Lung (tissue), 12 donors: ENCODE measurements around the gene PGBD1. TPM values are rescaled to one million over a fixed set of nuclear protein-coding genes. Genes with fewer than 3 reads are reported as not detected.
A peak's percentile ranks its signal among the peaks of the same experiment; 100 is the strongest.

Experiments
- ATAC-seq: fragments of 200-7000 bp; cut with Tn5 transposase; one replicate; pipeline ENCODE4 v1.9.1; 2020; ENCODE audit warnings: moderate number of reproducible peaks; ENCODE audit not compliant: insufficient read depth, low FRiP score
- DNase-seq, 3 donors: peaks; one replicate each; pipeline ENCODE4 v3.0.0-alpha.2; 2013 to 2017
- H3K27ac ChIP-seq, 2 donors: one replicate each; pipeline ENCODE4 v1.5.1; 2013; ENCODE audit warnings: mild to moderate bottlenecking in 2 of 2, moderate library complexity in 2 of 2, control low read depth in 1 of 2, inconsistent platforms in 1 of 2, low read depth in 1 of 2, low read length in 1 of 2
- H3K27me3 ChIP-seq, 3 donors: one replicate each; pipeline ENCODE4 v1.5.1; 2013; ENCODE audit warnings: low read length in 2 of 3; ENCODE audit not compliant: control insufficient read depth in 3 of 3, insufficient read depth in 3 of 3
- H3K36me3 ChIP-seq, 4 donors: one replicate each; pipeline ENCODE4 v1.5.1; 2013; ENCODE audit warnings: low read length in 4 of 4, mild to moderate bottlenecking in 1 of 4, moderate library complexity in 1 of 4; ENCODE audit not compliant: control insufficient read depth in 4 of 4, insufficient read depth in 4 of 4
- H3K4me1 ChIP-seq, 5 donors: one replicate each; pipeline ENCODE4 v1.5.1; 2013; ENCODE audit warnings: low read length in 5 of 5, mild to moderate bottlenecking in 2 of 5, moderate library complexity in 1 of 5; ENCODE audit not compliant: control insufficient read depth in 5 of 5, insufficient read depth in 5 of 5
- H3K4me3 ChIP-seq: one replicate; pipeline ENCODE4 v1.5.1; 2013; ENCODE audit warnings: mild to moderate bottlenecking, control low read depth, moderate library complexity
- H3K9ac ChIP-seq, 2 donors: one replicate each; pipeline ENCODE4 v1.5.1; 2013; ENCODE audit warnings: low read length in 2 of 2, control low read depth in 1 of 2; ENCODE audit not compliant: insufficient read depth in 1 of 2
- H3K9me3 ChIP-seq, 4 donors: one replicate each; pipeline ENCODE4 v1.5.1; 2013; ENCODE audit warnings: low read length in 3 of 4, mild to moderate bottlenecking in 1 of 4, moderate library complexity in 1 of 4; ENCODE audit not compliant: control insufficient read depth in 4 of 4, insufficient read depth in 3 of 4
- CTCF ChIP-seq: IDR thresholded peaks from 2 replicates; pipeline ENCODE4 v1.5.1; 2012; ENCODE audit warnings: mild to moderate bottlenecking; ENCODE audit errors: control extremely low read depth, extremely low read depth
- WGBS, 2 donors: extraction: QIAGEN DNeasy Blood & Tissue Kit; methylation state at CpG; one replicate each; pipeline ENCODE4 v1.1.7; 2013; 5-methylcytosine and 5-hydroxymethylcytosine counted together
- polyA plus RNA-seq, 2 donors: library from polyadenylated mRNA; stranded (reverse); fragments of 200-250 nt; gene quantifications; one replicate each; pipeline ENCODE4 v1.2.1, GENCODE V29; 2013
- total RNA-seq, 2 donors: library from RNA; depleted of rRNA in 1 of 2; stranded (reverse); fragments of >200 nt in 1 of 2; gene quantifications; one replicate each; pipeline ENCODE4 v1.2.1, GENCODE V29; 2014 to 2021
- donor health status: control.
- donor health status: control.
- donor health status: Bipolar disorder and iron deficiency.
- donor health status: healthy.
- donor health status: DM: yes; HTN: yes; CAD: no.

PGBD1 gene
- total and polyA plus RNA-seq, 4 donors: 1.8 to 5.8 (median 3.1) TPM

- Histone ChIP-seq H3K27ac (peak overlapping the region; percentile 87 to 96), H3K27me3 (no peaks in the 10 kb centered on the region), H3K4me3 (peak overlapping the region; percentile 62), H3K9me3 (no peaks in the 10 kb centered on the region), H3K9ac (peak overlapping the region; percentile 94 to 100), H3K36me3 (no peaks in the 10 kb centered on the region), H3K4me1 (peaks cover 0 to 19% (median 3%) of the 10 kb centered on the region in 5 donors)
- no peak for TF ChIP-seq CTCF
- DNase-seq (peak; percentile 78 to 93 (median 93)), ATAC-seq (no peak)
- WGBS, 2 donors: 10 to 11% methylated on average over 24 of the region's 24 CpGs
Observed at GRCh38 chr6:28336284-28337120, 55.1 kb downstream of the PGBD1 start.

- no peak overlapping the region for H3K4me3 ChIP-seq
- DNase-seq: peak in 1 of 3 donors; percentile 50
- no peaks in the 10 kb centered on the region for H3K36me3 ChIP-seq
- no peak for ATAC-seq
- H3K27ac ChIP-seq: peak overlapping the region in 1 of 2 donors; percentile 96
- H3K9me3 ChIP-seq: no peaks in the 10 kb centered on the region
- TF ChIP-seq CTCF: no peak
- H3K4me1 ChIP-seq: peaks cover 0 to 19% (median 3%) of the 10 kb centered on the region in 5 donors
- H3K27me3 ChIP-seq: no peaks in the 10 kb centered on the region
- peak overlapping the region; percentile 94 to 100 for H3K9ac ChIP-seq
Observed at GRCh38 chr6:28337121-28337520, 55.7 kb downstream of the PGBD1 start.

GRCh38 chr6:28340310-28341095, 59.1 kb downstream of the PGBD1 start:
- WGBS, 2 donors: 68 to 87% methylated on average over 1 of the region's 1 CpG
- DNase-seq (no peak), ATAC-seq (no peak)
- TF ChIP-seq CTCF: no peak
- Histone ChIP-seq H3K4me1 (peaks cover 0 to 10% (median 0%) of the 10 kb centered on the region in 5 donors), H3K36me3 (no peaks in the 10 kb centered on the region), H3K27ac (no peak overlapping the region), H3K9me3 (no peaks in the 10 kb centered on the region), H3K4me3 (no peak overlapping the region), H3K27me3 (no peaks in the 10 kb centered on the region), H3K9ac (no peak overlapping the region)
